Upper lobe of left lung (tissue), 4 donors: ENCODE data around the gene CTTNBP2.

Experiments used
- CTCF ChIP-seq, 6 experiments: fragments of 450-650 bp in 4 of 6; fragments of 200-600 bp in 2 of 6; sonication (generic) in 2 of 6; IDR thresholded peaks; one replicate each; pipeline ENCODE4 v1.5.1; 2016 to 2019; ENCODE audit warnings: antibody characterized with exemption in 6 of 6
- EP300 ChIP-seq, 4 donors: sonication (generic); formaldehyde crosslinking; IDR thresholded peaks; one replicate each; pipeline ENCODE4 v1.5.1; 2017; ENCODE audit warnings: antibody characterized with exemption in 4 of 4, control low read depth in 2 of 4
- POLR2A ChIP-seq, 4 donors: fragments of 450-650 bp; IDR thresholded peaks; one replicate each; pipeline ENCODE4 v1.5.1; 2016 to 2017; ENCODE audit warnings: antibody characterized with exemption in 4 of 4, mild to moderate bottlenecking in 2 of 4
- POLR2AphosphoS5 ChIP-seq, 2 donors: sonication (generic); formaldehyde crosslinking; IDR thresholded peaks; one replicate each; pipeline ENCODE4 v1.5.1; 2017; ENCODE audit warnings: antibody characterized with exemption in 2 of 2

GRCh38 chr7:117805241-117805640 is 68.0 kb downstream of the CTTNBP2 start:
- TF ChIP-seq CTCF (IDR thresholded peaks at IDR 0.05) (no peak), EP300 (IDR thresholded peaks at IDR 0.05) (no peak), POLR2A (IDR thresholded peaks at IDR 0.05) (no peak), POLR2AphosphoS5 (IDR thresholded peaks at IDR 0.05) (no peak)
